KMS-11 (cell line): ENCODE data around the gene FAM135A.

Experiments used
- H2AFZ ChIP-seq: fragments of 200-600 bp; sonication (generic); 2 replicates; pipeline ENCODE4 v1.6.1; 2016; ENCODE audit warnings: antibody characterized with exemption, mixed run types, low read depth
- H3K27ac ChIP-seq: fragments of 200-600 bp; sonication (generic); 2 replicates; pipeline ENCODE4 v1.6.1; 2016; ENCODE audit warnings: mild to moderate bottlenecking, mixed run types
- H3K27me3 ChIP-seq: fragments of 200-600 bp; sonication (generic); 2 replicates; pipeline ENCODE4 v1.6.1; 2017; ENCODE audit warnings: mild to moderate bottlenecking, low read depth, mixed run types, moderate library complexity; ENCODE audit not compliant: insufficient read depth
- H3K36me3 ChIP-seq: fragments of 200-600 bp; sonication (generic); 2 replicates; pipeline ENCODE4 v1.6.1; 2017; ENCODE audit warnings: mild to moderate bottlenecking, mixed run types; ENCODE audit not compliant: insufficient read depth
- H3K4me1 ChIP-seq: fragments of 200-600 bp; sonication (generic); 2 replicates; pipeline ENCODE4 v1.6.1; 2016; ENCODE audit warnings: mild to moderate bottlenecking, low read depth, mixed run types; ENCODE audit not compliant: poor library complexity, severe bottlenecking
- H3K4me2 ChIP-seq: fragments of 200-600 bp; sonication (generic); 2 replicates; pipeline ENCODE4 v1.7.0; 2016; ENCODE audit warnings: mild to moderate bottlenecking, mixed run types
- H3K4me3 ChIP-seq: fragments of 200-600 bp; sonication (generic); IDR thresholded peaks from 2 replicates; pipeline ENCODE4 v1.6.1; 2017; ENCODE audit warnings: low read depth, low read length, mixed read lengths; ENCODE audit not compliant: insufficient read depth
- H3K79me2 ChIP-seq: fragments of 200-600 bp; sonication (generic); 2 replicates; pipeline ENCODE4 v1.6.1; 2016; ENCODE audit warnings: low read depth, mixed run types; ENCODE audit not compliant: insufficient read depth
- H3K9ac ChIP-seq: fragments of 200-600 bp; sonication (generic); 2 replicates; pipeline ENCODE4 v1.6.1; 2016; ENCODE audit warnings: mild to moderate bottlenecking, mixed run types
- H4K20me1 ChIP-seq: fragments of 200-600 bp; sonication (generic); 2 replicates; pipeline ENCODE4 v1.6.1; 2016; ENCODE audit warnings: mild to moderate bottlenecking, mixed run types; ENCODE audit not compliant: insufficient read depth
- CTCF ChIP-seq: fragments of 200-600 bp; sonication (generic); conservative IDR thresholded peaks from 2 replicates; pipeline ENCODE4 v1.6.1; 2017; ENCODE audit warnings: low read depth, mild to moderate bottlenecking, antibody characterized with exemption, low read length, moderate library complexity, mixed read lengths

The FAM135A gene

GRCh38 chr6:70586114-70586513, 172.8 kb downstream of the FAM135A start:
- TF ChIP-seq CTCF: no peak
- H3K4me3 ChIP-seq: no peak overlapping the region
- H3K79me2 ChIP-seq: no peaks in the 10 kb centered on the region
- H3K27ac ChIP-seq: no peak overlapping the region
- H3K4me1 ChIP-seq: peaks cover 14% of the 10 kb centered on the region
- peak overlapping the region; percentile 22; the same call in 1 of the 2 replicates for H3K4me2 ChIP-seq
- no peaks in the 10 kb centered on the region for H3K27me3 ChIP-seq
- H3K9ac ChIP-seq: no peak overlapping the region
- no peak overlapping the region for H2AFZ ChIP-seq
- H4K20me1 ChIP-seq: no peaks in the 10 kb centered on the region
- H3K36me3 ChIP-seq: no peaks in the 10 kb centered on the region

- Histone ChIP-seq H3K4me1 (peaks cover 13% of the 10 kb centered on the region), H3K36me3 (no peaks in the 10 kb centered on the region)
Observed at GRCh38 chr6:70590400-70590799, 177.1 kb downstream of the FAM135A start.

DNA sequence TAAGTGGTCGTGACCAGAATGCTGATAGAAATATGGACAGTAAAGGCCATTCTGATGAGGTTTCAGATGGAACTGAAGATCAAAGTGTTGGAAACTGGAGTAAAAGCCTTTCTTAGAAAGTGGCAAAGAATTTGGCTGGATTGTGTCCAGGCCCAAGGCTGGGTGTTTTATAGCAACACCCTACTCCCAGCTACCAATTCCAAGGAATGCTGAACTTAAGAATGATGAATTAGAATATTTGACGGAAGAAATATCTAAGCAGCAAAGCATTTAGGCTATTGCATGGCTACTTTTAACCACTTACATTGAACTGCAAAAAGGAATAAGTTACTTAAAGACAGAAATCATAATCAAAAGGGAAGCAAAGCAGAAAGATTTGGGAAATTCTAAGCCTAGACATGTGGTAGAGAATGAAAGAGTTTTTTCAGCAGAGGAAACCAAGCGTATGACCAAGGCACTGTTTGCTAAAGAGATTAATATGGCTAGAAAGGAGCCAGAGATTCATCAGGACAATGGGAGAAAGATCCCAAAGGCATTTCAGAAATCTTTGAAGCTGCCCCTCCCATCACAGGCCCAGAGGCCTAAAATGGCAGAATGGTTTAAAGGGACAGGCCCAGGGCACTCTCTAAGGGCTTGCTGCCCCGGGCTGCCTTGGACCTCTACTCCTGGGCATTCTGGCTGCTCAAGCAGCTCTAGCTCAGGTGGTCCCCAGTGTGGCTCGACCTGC, 179.2 kb downstream of the FAM135A start:
- H2AFZ ChIP-seq: no peak overlapping the region
- H3K4me1 ChIP-seq: no peaks in the 10 kb centered on the region
- no peak overlapping the region for H3K4me3 ChIP-seq
- H4K20me1 ChIP-seq: no peaks in the 10 kb centered on the region
- H3K36me3 ChIP-seq: no peaks in the 10 kb centered on the region
- no peak for TF ChIP-seq CTCF
- no peak overlapping the region for H3K9ac ChIP-seq
- no peaks in the 10 kb centered on the region for H3K79me2 ChIP-seq
- H3K27ac ChIP-seq: no peak overlapping the region
- H3K27me3 ChIP-seq: no peaks in the 10 kb centered on the region
- no peak overlapping the region for H3K4me2 ChIP-seq

More at GRCh38 chr6:70590400-70590799, 177.1 kb downstream of the FAM135A start:
- no peaks in the 10 kb centered on the region for H4K20me1 ChIP-seq
- H2AFZ ChIP-seq: no peak overlapping the region
- H3K4me3 ChIP-seq: no peak overlapping the region
- H3K4me2 ChIP-seq: no peak overlapping the region
- no peak overlapping the region for H3K27ac ChIP-seq
- no peaks in the 10 kb centered on the region for H3K27me3 ChIP-seq
- TF ChIP-seq CTCF: no peak
- no peaks in the 10 kb centered on the region for H3K79me2 ChIP-seq
- no peak overlapping the region for H3K9ac ChIP-seq

DNA sequence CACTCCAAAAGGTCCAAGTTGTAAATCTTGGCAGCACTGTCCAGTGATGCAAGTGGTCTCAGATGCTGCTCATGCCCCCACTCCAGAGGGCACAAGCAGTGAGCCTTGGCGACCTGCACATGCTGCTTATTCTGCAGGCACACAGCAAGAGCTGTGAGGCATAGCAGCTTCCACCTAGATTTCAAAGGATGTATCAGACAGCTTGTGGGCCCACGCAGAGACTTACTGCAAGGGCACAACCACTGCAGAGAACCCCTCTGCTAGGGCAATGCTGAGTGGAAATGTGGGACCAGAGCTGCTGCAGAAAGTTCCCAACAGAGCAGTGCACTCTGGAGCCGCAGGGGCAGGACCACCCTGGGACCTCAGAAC, 179.8 kb downstream of the FAM135A start:
- Histone ChIP-seq H3K9ac (no peak overlapping the region), H3K4me2 (no peak overlapping the region), H3K4me1 (no peaks in the 10 kb centered on the region), H3K36me3 (no peaks in the 10 kb centered on the region), H2AFZ (no peak overlapping the region), H3K79me2 (no peaks in the 10 kb centered on the region), H3K4me3 (no peak overlapping the region), H3K27me3 (no peaks in the 10 kb centered on the region), H4K20me1 (no peaks in the 10 kb centered on the region), H3K27ac (no peak overlapping the region)
- TF ChIP-seq CTCF: no peak
